ENCODE measurements around the gene CAMTA2. TPM values are rescaled to one million over a fixed set of nuclear protein-coding genes. Genes with fewer than 3 reads are reported as not detected.
A peak's percentile ranks its signal among the peaks of the same experiment; 100 is the strongest.

The CAMTA2 gene
- total RNA-seq, 1 donor from 2014 or later = 34.1 TPM

- peak overlapping the region; percentile 55 for H3K4me3 Mint-ChIP-seq (ENCODE audit: low read depth)
- peaks cover 8% of the 10 kb centered on the region for H3K36me3 Mint-ChIP-seq (ENCODE audit: insufficient read depth)
- no peaks in the 10 kb centered on the region for H3K9me3 Mint-ChIP-seq (ENCODE audit: low read depth)
- TF ChIP-seq CTCF (IDR thresholded peaks at IDR 0.05; ENCODE audit: unreplicated experiment) = no peak
- peak overlapping the region; percentile 73 for H3K27ac Mint-ChIP-seq
- no peak for DNase-seq (ENCODE audit: low spot score, unreplicated experiment)
- no peaks in the 10 kb centered on the region for H3K27me3 Mint-ChIP-seq
- H3K4me1 Mint-ChIP-seq (ENCODE audit: low read depth) = peaks cover 29% of the 10 kb centered on the region
Observed at GRCh38 chr17:4945176-4945943, 42.1 kb downstream of the CAMTA2 start.

GRCh38 chr17:4944554-4945175 lies 42.8 kb downstream of the CAMTA2 start:
- DNase-seq (ENCODE audit: low spot score, unreplicated experiment) = no peak
- Mint-ChIP-seq H3K9me3 (ENCODE audit: low read depth) (no peaks in the 10 kb centered on the region), H3K36me3 (ENCODE audit: insufficient read depth) (peaks cover 8% of the 10 kb centered on the region), H3K4me1 (ENCODE audit: low read depth) (peaks cover 28% of the 10 kb centered on the region), H3K27me3 (no peaks in the 10 kb centered on the region), H3K4me3 (ENCODE audit: low read depth) (no peak overlapping the region), H3K27ac (peak overlapping the region; percentile 26)
- TF ChIP-seq CTCF (IDR thresholded peaks at IDR 0.05; ENCODE audit: unreplicated experiment) = no peak

- Mint-ChIP-seq H3K27me3 (no peaks in the 10 kb centered on the region), H3K27ac (peak overlapping the region; percentile 62), H3K9me3 (ENCODE audit: low read depth) (no peaks in the 10 kb centered on the region), H3K4me1 (ENCODE audit: low read depth) (peaks cover 30% of the 10 kb centered on the region), H3K36me3 (ENCODE audit: insufficient read depth) (peaks cover 8% of the 10 kb centered on the region), H3K4me3 (ENCODE audit: low read depth) (no peak overlapping the region)
- DNase-seq (ENCODE audit: low spot score, unreplicated experiment) = no peak
- TF ChIP-seq CTCF (IDR thresholded peaks at IDR 0.05; ENCODE audit: unreplicated experiment) = no peak
Observed at GRCh38 chr17:4944163-4944553, 43.3 kb downstream of the CAMTA2 start.

- Mint-ChIP-seq H3K36me3 (ENCODE audit: insufficient read depth) (peaks cover 9% of the 10 kb centered on the region), H3K4me1 (ENCODE audit: low read depth) (peaks cover 37% of the 10 kb centered on the region), H3K4me3 (ENCODE audit: low read depth) (peak overlapping the region; percentile 19), H3K9me3 (ENCODE audit: low read depth) (no peaks in the 10 kb centered on the region), H3K27ac (peak overlapping the region; percentile 79), H3K27me3 (no peaks in the 10 kb centered on the region)
- DNase-seq (ENCODE audit: low spot score, unreplicated experiment) = no peak
- TF ChIP-seq CTCF (IDR thresholded peaks at IDR 0.05; ENCODE audit: unreplicated experiment) = no peak
Observed at GRCh38 chr17:4942760-4943508, 44.5 kb downstream of the CAMTA2 start.

- TF ChIP-seq CTCF (IDR thresholded peaks at IDR 0.05; ENCODE audit: unreplicated experiment) = no peak
- Mint-ChIP-seq H3K27ac (peak overlapping the region; percentile 99), H3K9me3 (ENCODE audit: low read depth) (no peaks in the 10 kb centered on the region), H3K36me3 (ENCODE audit: insufficient read depth) (peaks cover 11% of the 10 kb centered on the region), H3K27me3 (no peaks in the 10 kb centered on the region), H3K4me3 (ENCODE audit: low read depth) (peak overlapping the region; percentile 85), H3K4me1 (ENCODE audit: low read depth) (peaks cover 28% of the 10 kb centered on the region)
- DNase-seq (ENCODE audit: low spot score, unreplicated experiment) = no peak
Observed at GRCh38 chr17:4941319-4941610, 46.2 kb downstream of the CAMTA2 start.
